GM23338 (cell line): Measurements from ENCODE around the gene MTMR8. TPM values are rescaled to one million over a fixed set of nuclear protein-coding genes. Genes with fewer than 3 reads are reported as not detected.

Experiments
- ATAC-seq: fragments of 200-7000 bp; cut with Tn5 transposase; 3 replicates; pipeline ENCODE4 v1.9.1; 2020
- DNase-seq: peaks from one replicate; pipeline ENCODE4 v3.0.0-alpha.2; 2015; ENCODE audit warnings: low spot score
- H2AFZ ChIP-seq: fragments of 200-600 bp; sonication (generic); 2 replicates; pipeline ENCODE4 v1.8.0; 2016; ENCODE audit warnings: antibody characterized with exemption, mild to moderate bottlenecking, moderate library complexity
- H3F3A ChIP-seq: fragments of 200-600 bp; sonication (generic); replicated peaks from 2 replicates; pipeline ENCODE4 v1.8.0; 2017; ENCODE audit warnings: antibody characterized with exemption, mixed run types, low read depth
- H3K27ac ChIP-seq: fragments of 200-600 bp; sonication (generic); 2 replicates; pipeline ENCODE4 v1.6.1; 2016; ENCODE audit warnings: low read depth
- H3K27me3 ChIP-seq: fragments of 200-600 bp; sonication (generic); 2 replicates; pipeline ENCODE4 v1.8.0; 2016; ENCODE audit warnings: mild to moderate bottlenecking, mixed run types, moderate library complexity; ENCODE audit not compliant: insufficient read depth
- H3K36me3 ChIP-seq: fragments of 200-600 bp; sonication (generic); 2 replicates; pipeline ENCODE4 v1.8.0; 2016; ENCODE audit warnings: mild to moderate bottlenecking; ENCODE audit not compliant: insufficient read depth
- H3K4me1 ChIP-seq: fragments of 200-600 bp; sonication (generic); 2 replicates; pipeline ENCODE4 v1.8.0; 2016; ENCODE audit warnings: mild to moderate bottlenecking, moderate library complexity; ENCODE audit not compliant: insufficient read depth
- H3K4me2 ChIP-seq: fragments of 200-600 bp; sonication (generic); 2 replicates; pipeline ENCODE4 v1.7.1; 2017; ENCODE audit warnings: mixed run types
- H3K4me3 ChIP-seq: fragments of 200-600 bp; sonication (generic); 2 replicates; pipeline ENCODE4 v1.6.1; 2016; ENCODE audit warnings: mixed run types
- H3K79me2 ChIP-seq: fragments of 200-600 bp; sonication (generic); replicated peaks from 2 replicates; pipeline ENCODE4 v1.8.0; 2017; ENCODE audit warnings: mild to moderate bottlenecking; ENCODE audit not compliant: insufficient read depth
- H3K9me2 ChIP-seq: fragments of 200-600 bp; sonication (generic); 2 replicates; pipeline ENCODE4 v1.8.0; 2017; ENCODE audit not compliant: insufficient read depth
- H4K20me1 ChIP-seq: fragments of 200-600 bp; sonication (generic); replicated peaks from 2 replicates; pipeline ENCODE4 v1.8.0; 2017; ENCODE audit warnings: mild to moderate bottlenecking; ENCODE audit not compliant: insufficient read depth
- H3K27ac Mint-ChIP-seq: 2 replicates; pipeline ENCODE4 v1.8.0; 2020; ENCODE audit warnings: inconsistent platforms, mild to moderate bottlenecking, moderate library complexity, mixed read lengths
- H3K27me3 Mint-ChIP-seq: 3 replicates; pipeline ENCODE4 v1.8.0; 2022; ENCODE audit warnings: low read depth, mild to moderate bottlenecking, moderate library complexity, mixed read lengths, inconsistent platforms; ENCODE audit not compliant: insufficient read depth, poor library complexity
- H3K36me3 Mint-ChIP-seq: 3 replicates; pipeline ENCODE4 v1.8.0; 2021; ENCODE audit warnings: low read depth, mild to moderate bottlenecking, inconsistent platforms, moderate library complexity, mixed read lengths
- H3K4me1 Mint-ChIP-seq: 3 replicates; pipeline ENCODE4 v1.8.0; 2020; ENCODE audit warnings: mild to moderate bottlenecking, inconsistent platforms, mixed read lengths
- H3K4me3 Mint-ChIP-seq: 3 replicates; pipeline ENCODE4 v1.8.0; 2021; ENCODE audit warnings: moderate library complexity, mild to moderate bottlenecking, inconsistent platforms, mixed read lengths
- H3K9me3 Mint-ChIP-seq: 3 replicates; pipeline ENCODE4 v1.8.0; 2020; ENCODE audit warnings: moderate library complexity, mild to moderate bottlenecking, inconsistent platforms, mixed read lengths
- CREB1 ChIP-seq: fragments of 250-450 bp; sonication (Bioruptor Pico); IDR thresholded peaks from 2 replicates; pipeline ENCODE4 v1.5.0; 2020; ENCODE audit warnings: low read depth, mild to moderate bottlenecking, moderate library complexity
- EZH2 ChIP-seq: fragments of 200-600 bp; sonication (generic); IDR thresholded peaks from one replicate; pipeline ENCODE4 v1.8.0; 2017; ENCODE audit warnings: antibody characterized with exemption, mild to moderate bottlenecking, low read depth; ENCODE audit not compliant: unreplicated experiment
- JUNB ChIP-seq: IDR thresholded peaks from one replicate; pipeline ENCODE4 v1.6.1; 2016; ENCODE audit warnings: antibody characterized with exemption; ENCODE audit not compliant: unreplicated experiment
- NANOG ChIP-seq: IDR thresholded peaks from 2 replicates; pipeline ENCODE4 v1.6.1; 2016; ENCODE audit warnings: antibody characterized with exemption, borderline replicate concordance
- POLR2AphosphoS5 ChIP-seq: IDR thresholded peaks from 2 replicates; pipeline ENCODE4 v1.6.1; 2016; ENCODE audit warnings: antibody characterized with exemption, low read depth
- STAT1 ChIP-seq: IDR thresholded peaks from one replicate; pipeline ENCODE4 v1.6.1; 2016; ENCODE audit warnings: antibody characterized with exemption; ENCODE audit not compliant: unreplicated experiment
- ZNF114 ChIP-seq: fragments of 250-450 bp; sonication (Bioruptor Pico); IDR thresholded peaks from 2 replicates; pipeline ENCODE4 v1.5.0; 2020; ENCODE audit warnings: mild to moderate bottlenecking, moderate library complexity
- ZNF331 ChIP-seq: fragments of 250-450 bp; sonication (Bioruptor Pico); IDR thresholded peaks from 2 replicates; pipeline ENCODE4 v1.5.0; 2020; ENCODE audit warnings: low read depth, mild to moderate bottlenecking, moderate library complexity
- polyA plus RNA-seq: library from polyadenylated mRNA; unstranded; fragments of >200 nt; fragmentation: Nextera tagmentation; extraction: Ambion mirVana; gene quantifications from 2 replicates; pipeline ENCODE4 v1.2.1, GENCODE V29; 2016
- total RNA-seq: library from RNA; depleted of rRNA; stranded (reverse); fragments of >200 nt; shearing (Covaris generic); gene quantifications from 2 replicates; pipeline ENCODE4 v1.2.3, GENCODE V29; 2014
- TF ChIP-seq, protein P1 (sequence below): IDR thresholded peaks from one replicate; pipeline ENCODE4 v1.6.1; 2018; ENCODE audit warnings: antibody characterized with exemption; ENCODE audit not compliant: unreplicated experiment
- TF ChIP-seq, protein P2 (sequence below), 2 experiments: fragments of 200-600 bp in 1 of 2; sonication (generic) in 1 of 2; conservative IDR thresholded peaks; 2 replicates each; pipeline versions ENCODE4 v1.5.1 to v1.6.1; 2016 to 2017; ENCODE audit warnings: antibody characterized with exemption in 2 of 2, low read depth in 2 of 2, mild to moderate bottlenecking in 2 of 2, moderate library complexity in 1 of 2
- TF ChIP-seq, protein P3 (sequence below): IDR thresholded peaks from 2 replicates; pipeline ENCODE4 v1.6.1; 2016; ENCODE audit warnings: antibody characterized with exemption

MTMR8 gene
- total and polyA plus RNA-seq, 2 experiments from 2014 or later, result 5.6 to 8.8 TPM

DNA sequence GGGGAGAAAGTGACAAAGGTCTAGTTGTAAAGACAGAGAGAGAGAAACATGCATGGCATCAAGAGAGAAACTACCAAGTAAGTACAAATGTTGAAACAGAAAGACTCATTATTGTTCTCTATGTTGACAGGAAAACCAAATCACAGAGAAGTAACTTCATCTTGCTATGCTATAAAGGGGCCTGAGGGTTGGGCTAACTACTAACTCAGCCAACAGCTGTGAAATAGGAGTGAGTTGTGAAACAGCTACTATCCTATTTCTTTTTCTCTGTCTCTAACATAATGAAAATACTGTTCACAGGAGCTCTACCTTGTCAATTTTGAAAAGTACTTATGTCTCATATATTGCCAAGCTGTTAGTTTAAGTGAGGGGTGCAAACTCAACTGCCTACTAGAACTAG lies 65.0 kb downstream of the MTMR8 start:
- Histone ChIP-seq H3K36me3 (no peaks in the 10 kb centered on the region), H3K4me1 (no peaks in the 10 kb centered on the region), H3K9me2 (no peaks in the 10 kb centered on the region), H3K27me3 (no peaks in the 10 kb centered on the region), H2AFZ (no peak overlapping the region), H3K4me2 (no peak overlapping the region), H3K79me2 (no peaks in the 10 kb centered on the region), H3F3A (no peaks in the 10 kb centered on the region), H3K4me3 (no peak overlapping the region), H3K27ac (no peak overlapping the region), H4K20me1 (no peaks in the 10 kb centered on the region)
- no peaks in the 10 kb centered on the region for H3K27me3 Mint-ChIP-seq
- no peak overlapping the region for H3K4me3 Mint-ChIP-seq
- TF ChIP-seq EZH2 (no peak), NANOG (no peak), ZNF114 (no peak), STAT1 (no peak), JUNB (no peak), ZNF331 (no peak), POLR2AphosphoS5 (no peak), CREB1 (CRISPR knock-in tag) (no peak)
- TF ChIP-seq, protein P1, sequence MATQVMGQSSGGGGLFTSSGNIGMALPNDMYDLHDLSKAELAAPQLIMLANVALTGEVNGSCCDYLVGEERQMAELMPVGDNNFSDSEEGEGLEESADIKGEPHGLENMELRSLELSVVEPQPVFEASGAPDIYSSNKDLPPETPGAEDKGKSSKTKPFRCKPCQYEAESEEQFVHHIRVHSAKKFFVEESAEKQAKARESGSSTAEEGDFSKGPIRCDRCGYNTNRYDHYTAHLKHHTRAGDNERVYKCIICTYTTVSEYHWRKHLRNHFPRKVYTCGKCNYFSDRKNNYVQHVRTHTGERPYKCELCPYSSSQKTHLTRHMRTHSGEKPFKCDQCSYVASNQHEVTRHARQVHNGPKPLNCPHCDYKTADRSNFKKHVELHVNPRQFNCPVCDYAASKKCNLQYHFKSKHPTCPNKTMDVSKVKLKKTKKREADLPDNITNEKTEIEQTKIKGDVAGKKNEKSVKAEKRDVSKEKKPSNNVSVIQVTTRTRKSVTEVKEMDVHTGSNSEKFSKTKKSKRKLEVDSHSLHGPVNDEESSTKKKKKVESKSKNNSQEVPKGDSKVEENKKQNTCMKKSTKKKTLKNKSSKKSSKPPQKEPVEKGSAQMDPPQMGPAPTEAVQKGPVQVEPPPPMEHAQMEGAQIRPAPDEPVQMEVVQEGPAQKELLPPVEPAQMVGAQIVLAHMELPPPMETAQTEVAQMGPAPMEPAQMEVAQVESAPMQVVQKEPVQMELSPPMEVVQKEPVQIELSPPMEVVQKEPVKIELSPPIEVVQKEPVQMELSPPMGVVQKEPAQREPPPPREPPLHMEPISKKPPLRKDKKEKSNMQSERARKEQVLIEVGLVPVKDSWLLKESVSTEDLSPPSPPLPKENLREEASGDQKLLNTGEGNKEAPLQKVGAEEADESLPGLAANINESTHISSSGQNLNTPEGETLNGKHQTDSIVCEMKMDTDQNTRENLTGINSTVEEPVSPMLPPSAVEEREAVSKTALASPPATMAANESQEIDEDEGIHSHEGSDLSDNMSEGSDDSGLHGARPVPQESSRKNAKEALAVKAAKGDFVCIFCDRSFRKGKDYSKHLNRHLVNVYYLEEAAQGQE, result no peak
- TF ChIP-seq, protein P2, sequence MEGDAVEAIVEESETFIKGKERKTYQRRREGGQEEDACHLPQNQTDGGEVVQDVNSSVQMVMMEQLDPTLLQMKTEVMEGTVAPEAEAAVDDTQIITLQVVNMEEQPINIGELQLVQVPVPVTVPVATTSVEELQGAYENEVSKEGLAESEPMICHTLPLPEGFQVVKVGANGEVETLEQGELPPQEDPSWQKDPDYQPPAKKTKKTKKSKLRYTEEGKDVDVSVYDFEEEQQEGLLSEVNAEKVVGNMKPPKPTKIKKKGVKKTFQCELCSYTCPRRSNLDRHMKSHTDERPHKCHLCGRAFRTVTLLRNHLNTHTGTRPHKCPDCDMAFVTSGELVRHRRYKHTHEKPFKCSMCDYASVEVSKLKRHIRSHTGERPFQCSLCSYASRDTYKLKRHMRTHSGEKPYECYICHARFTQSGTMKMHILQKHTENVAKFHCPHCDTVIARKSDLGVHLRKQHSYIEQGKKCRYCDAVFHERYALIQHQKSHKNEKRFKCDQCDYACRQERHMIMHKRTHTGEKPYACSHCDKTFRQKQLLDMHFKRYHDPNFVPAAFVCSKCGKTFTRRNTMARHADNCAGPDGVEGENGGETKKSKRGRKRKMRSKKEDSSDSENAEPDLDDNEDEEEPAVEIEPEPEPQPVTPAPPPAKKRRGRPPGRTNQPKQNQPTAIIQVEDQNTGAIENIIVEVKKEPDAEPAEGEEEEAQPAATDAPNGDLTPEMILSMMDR (conservative IDR thresholded peaks at IDR 0.05; ENCODE audit: low read depth in 2 of 2), result no peak
- TF ChIP-seq, protein P3, sequence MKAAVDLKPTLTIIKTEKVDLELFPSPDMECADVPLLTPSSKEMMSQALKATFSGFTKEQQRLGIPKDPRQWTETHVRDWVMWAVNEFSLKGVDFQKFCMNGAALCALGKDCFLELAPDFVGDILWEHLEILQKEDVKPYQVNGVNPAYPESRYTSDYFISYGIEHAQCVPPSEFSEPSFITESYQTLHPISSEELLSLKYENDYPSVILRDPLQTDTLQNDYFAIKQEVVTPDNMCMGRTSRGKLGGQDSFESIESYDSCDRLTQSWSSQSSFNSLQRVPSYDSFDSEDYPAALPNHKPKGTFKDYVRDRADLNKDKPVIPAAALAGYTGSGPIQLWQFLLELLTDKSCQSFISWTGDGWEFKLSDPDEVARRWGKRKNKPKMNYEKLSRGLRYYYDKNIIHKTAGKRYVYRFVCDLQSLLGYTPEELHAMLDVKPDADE, result no peak
- H3K4me1 Mint-ChIP-seq, result no peaks in the 10 kb centered on the region
- no peak overlapping the region for H3K27ac Mint-ChIP-seq
- no peak for ATAC-seq
- H3K36me3 Mint-ChIP-seq, result peaks cover 9% of the 10 kb centered on the region; the same call in 1 of the 3 replicates
- no peaks in the 10 kb centered on the region for H3K9me3 Mint-ChIP-seq
- no peak for DNase-seq
